Breast epithelium (tissue), 4 donors: ENCODE data around the gene ACSF2. TPM values are rescaled to one million over a fixed set of nuclear protein-coding genes. Genes with fewer than 3 reads are reported as not detected.

Experiments used
- DNase-seq, 2 donors: peaks; one replicate each; pipeline ENCODE4 v3.0.0-alpha.2; 2019; ENCODE audit warnings: low spot score in 2 of 2
- H3K27ac ChIP-seq, 2 donors: fragments of 200-600 bp; sonication (generic) in 1 of 2; one replicate each; pipeline ENCODE4 v1.5.1; 2016 to 2019; ENCODE audit warnings: mild to moderate bottlenecking in 1 of 2
- H3K27me3 ChIP-seq, 2 donors: fragments of 200-600 bp; sonication (generic) in 1 of 2; one replicate each; pipeline versions ENCODE4 v1.5.1 to v1.6.0; 2017 to 2019; ENCODE audit warnings: control low read depth in 1 of 2, mild to moderate bottlenecking in 1 of 2
- H3K36me3 ChIP-seq: fragments of 200-600 bp; one replicate; pipeline ENCODE4 v1.5.1; 2019
- H3K4me1 ChIP-seq, 2 donors: fragments of 200-600 bp; sonication (generic); one replicate each; pipeline ENCODE4 v1.5.1; 2016 to 2019; ENCODE audit warnings: control low read depth in 1 of 2
- H3K4me3 ChIP-seq, 3 donors: fragments of 200-600 bp; sonication (generic); 1 replicate in 2 of 3; 2 replicates in 1 of 3; pipeline ENCODE4 v1.5.1; 2016 to 2019; ENCODE audit warnings: mild to moderate bottlenecking in 3 of 3, moderate library complexity in 2 of 3
- H3K9me3 ChIP-seq, 2 donors: fragments of 200-600 bp; sonication (generic) in 1 of 2; one replicate each; pipeline ENCODE4 v1.5.1; 2016 to 2019; ENCODE audit warnings: control low read depth in 1 of 2
- CTCF ChIP-seq, 3 donors: fragments of 450-650 bp; IDR thresholded peaks; one replicate each; pipeline ENCODE4 v1.5.1; 2016 to 2017; ENCODE audit warnings: antibody characterized with exemption in 3 of 3, mild to moderate bottlenecking in 3 of 3, moderate library complexity in 3 of 3
- POLR2A ChIP-seq: fragments of 450-650 bp; IDR thresholded peaks from one replicate; pipeline ENCODE4 v1.6.1; 2016; ENCODE audit warnings: antibody characterized with exemption, mild to moderate bottlenecking, moderate library complexity
- POLR2AphosphoS5 ChIP-seq, 3 donors: sonication (generic); formaldehyde crosslinking; IDR thresholded peaks; one replicate each; pipeline ENCODE4 v1.6.1; 2017; ENCODE audit warnings: antibody characterized with exemption in 3 of 3
- intact Hi-C: fragments of 100-400 bp; cut with DNase I; formaldehyde crosslinking; loops from one replicate; pipeline ENCODE4 v1.15.1; 2023; ENCODE audit warnings: low total_unique reads
- total RNA-seq, 3 donors: library from RNA; depleted of rRNA; stranded (reverse); fragments of >200 nt; gene quantifications; one replicate each; pipeline ENCODE4 v1.1.0, GENCODE V29; 2016

Gene ACSF2
- total RNA-seq, 3 donors from 2014 or later, result 19.4 to 95.4 (median 86.3) TPM

- H3K27me3 ChIP-seq, result no peaks in the 10 kb centered on the region
- peak; percentile 60 to 75 for DNase-seq
- TF ChIP-seq POLR2AphosphoS5 (IDR thresholded peaks at IDR 0.05) (peak in 1 of 3 donors; percentile 39), POLR2A (no peak), CTCF (IDR thresholded peaks at IDR 0.05) (no peak)
- intact Hi-C loops, result no loop called here
- peak within 1 kb of the TSS; percentile 54 to 92 (median 76) for H3K4me3 ChIP-seq
- H3K27ac ChIP-seq, result peak within 1 kb of the TSS; percentile 87 to 93
- H3K36me3 ChIP-seq, result no peaks in the 10 kb centered on the region
- no peaks in the 10 kb centered on the region for H3K9me3 ChIP-seq
- H3K4me1 ChIP-seq, result no peaks in the 10 kb centered on the region
Observed at GRCh38 chr17:50507871-50508572, 82.0 kb downstream of the ACSF2 start, which contains the start of gene MYCBPAP. MYCBPAP (plus strand) TSS chr17:50508439; CDS start chr17:50508675, 236 bp downstream.

- intact Hi-C loops, result no loop called here
Observed at GRCh38 chr17:50508573-50509460, 82.8 kb downstream of the ACSF2 start.

GRCh38 chr17:50511058-50511457, 85.0 kb downstream of the ACSF2 start:
- H3K27ac ChIP-seq, result peak overlapping the region in 1 of 2 donors; percentile 21
- TF ChIP-seq POLR2AphosphoS5 (IDR thresholded peaks at IDR 0.05) (no peak), CTCF (IDR thresholded peaks at IDR 0.05) (no peak), POLR2A (no peak)
- no peak overlapping the region for H3K4me3 ChIP-seq
- no peaks in the 10 kb centered on the region for H3K27me3 ChIP-seq
- DNase-seq, result no peak
- H3K36me3 ChIP-seq, result no peaks in the 10 kb centered on the region
- no peaks in the 10 kb centered on the region for H3K9me3 ChIP-seq
- H3K4me1 ChIP-seq, result no peaks in the 10 kb centered on the region
- intact Hi-C loops, result no loop called here

More at GRCh38 chr17:50508573-50509460, 82.8 kb downstream of the ACSF2 start:
- H3K27ac ChIP-seq, result peak overlapping the region; percentile 87 to 93
- H3K4me3 ChIP-seq, result peak overlapping the region; percentile 54 to 92 (median 76)
- no peaks in the 10 kb centered on the region for H3K27me3 ChIP-seq
- TF ChIP-seq CTCF (IDR thresholded peaks at IDR 0.05), result no peak
- no peak for TF ChIP-seq POLR2AphosphoS5 (IDR thresholded peaks at IDR 0.05)
- TF ChIP-seq POLR2A, result no peak
- no peaks in the 10 kb centered on the region for H3K4me1 ChIP-seq
- DNase-seq, result no peak
- no peaks in the 10 kb centered on the region for H3K9me3 ChIP-seq
- H3K36me3 ChIP-seq, result no peaks in the 10 kb centered on the region

GRCh38 chr17:50513495-50513894, 87.5 kb downstream of the ACSF2 start:
- intact Hi-C loops, result no loop called here
- Histone ChIP-seq H3K27ac (no peak overlapping the region), H3K36me3 (no peaks in the 10 kb centered on the region), H3K4me3 (no peak overlapping the region), H3K9me3 (no peaks in the 10 kb centered on the region), H3K4me1 (no peaks in the 10 kb centered on the region), H3K27me3 (no peaks in the 10 kb centered on the region)
- no peak for DNase-seq
- TF ChIP-seq POLR2A, result no peak
- no peak for TF ChIP-seq POLR2AphosphoS5 (IDR thresholded peaks at IDR 0.05)
- no peak for TF ChIP-seq CTCF (IDR thresholded peaks at IDR 0.05)

- Histone ChIP-seq H3K4me3 (no peak overlapping the region), H3K9me3 (no peaks in the 10 kb centered on the region), H3K4me1 (no peaks in the 10 kb centered on the region), H3K36me3 (no peaks in the 10 kb centered on the region), H3K27ac (peak overlapping the region; percentile 49 to 55), H3K27me3 (no peaks in the 10 kb centered on the region)
- no peak for TF ChIP-seq CTCF (IDR thresholded peaks at IDR 0.05)
- TF ChIP-seq POLR2AphosphoS5 (IDR thresholded peaks at IDR 0.05), result no peak
- no peak for TF ChIP-seq POLR2A
- intact Hi-C loops, result no loop called here
- DNase-seq, result no peak
Observed at GRCh38 chr17:50514388-50514787, 88.4 kb downstream of the ACSF2 start.
